Measurements from ENCODE around the gene SMYD3.

Gene SMYD3

DNA sequence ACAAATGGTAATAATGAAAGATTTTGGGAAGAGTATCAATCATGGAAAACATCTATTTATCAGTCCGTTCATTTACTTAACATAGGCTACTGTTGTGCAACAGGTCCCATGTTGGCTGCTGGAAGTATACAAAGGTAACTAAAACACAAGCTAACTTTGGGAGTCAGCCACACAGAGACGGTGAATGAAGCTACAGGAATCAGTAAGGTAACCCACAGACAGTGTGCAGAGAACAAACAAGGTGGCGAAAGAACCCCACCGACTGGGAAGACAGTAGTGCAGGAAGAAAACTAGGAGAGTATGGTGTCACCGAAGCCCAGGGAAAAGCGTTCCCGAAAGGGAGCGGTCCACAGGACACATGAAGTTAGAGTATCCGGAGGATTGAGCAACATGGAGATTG, 342.3 kb downstream of the SMYD3 start:
- no peak for DNase-seq

DNA sequence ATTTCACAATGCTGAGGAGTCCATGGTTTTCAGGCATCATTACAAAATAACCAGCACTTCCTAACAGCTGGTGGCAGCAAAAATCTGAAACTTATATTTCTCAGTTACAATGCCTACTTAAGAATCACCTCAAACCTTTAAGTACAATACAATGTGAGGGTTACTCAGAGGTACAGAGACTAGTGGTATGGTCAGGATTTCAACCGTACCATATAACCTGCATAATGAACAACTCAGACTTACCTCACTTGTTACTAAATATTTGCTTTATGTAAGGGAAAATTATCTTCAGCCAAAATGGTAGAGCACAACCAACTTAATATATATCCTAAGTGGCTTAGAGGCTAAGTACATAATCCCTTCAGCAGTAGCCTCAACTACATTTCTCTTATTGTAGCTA, 344.5 kb downstream of the SMYD3 start:
- DNase-seq: no peak

DNA sequence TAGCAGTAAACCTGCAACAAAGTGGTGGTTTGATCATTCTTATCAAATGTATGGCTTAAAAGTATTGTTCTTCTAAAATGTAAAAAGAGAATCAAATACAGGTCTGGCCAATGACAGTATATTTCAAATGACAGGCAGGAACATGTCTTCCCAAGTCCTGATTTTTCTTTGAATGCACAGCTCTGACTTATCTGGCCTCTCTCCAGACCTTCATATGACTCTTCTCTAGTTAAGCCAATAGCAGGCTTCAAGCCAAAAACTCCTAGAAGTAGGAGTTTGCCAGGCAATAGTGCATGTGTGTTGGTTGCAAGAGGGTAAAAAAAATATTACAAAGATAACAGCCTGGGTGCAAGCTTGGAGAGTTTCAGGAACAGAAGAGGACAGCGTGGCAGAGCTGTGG, 345.5 kb downstream of the SMYD3 start:
- DNase-seq: peak; percentile 75

DNA sequence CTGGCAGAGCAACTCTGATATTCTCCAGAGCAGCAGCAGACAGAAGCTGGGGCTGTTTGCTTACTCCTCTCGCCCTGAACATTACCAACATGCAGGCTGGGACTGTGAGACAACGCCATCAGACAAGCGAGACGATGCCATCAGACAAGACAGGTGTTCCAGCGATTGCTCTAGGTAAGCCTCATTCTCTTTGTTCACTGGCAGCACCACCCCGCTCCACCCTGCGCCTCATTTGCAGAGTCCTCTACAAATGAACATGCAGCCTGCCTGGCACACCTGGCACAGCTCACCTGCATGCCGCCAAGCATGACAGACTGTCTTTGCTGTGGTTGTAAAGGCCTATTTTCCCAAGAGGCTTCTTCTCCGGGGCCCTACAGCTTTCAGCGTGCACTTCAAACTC, 346.2 kb downstream of the SMYD3 start:
- DNase-seq: no peak

DNA sequence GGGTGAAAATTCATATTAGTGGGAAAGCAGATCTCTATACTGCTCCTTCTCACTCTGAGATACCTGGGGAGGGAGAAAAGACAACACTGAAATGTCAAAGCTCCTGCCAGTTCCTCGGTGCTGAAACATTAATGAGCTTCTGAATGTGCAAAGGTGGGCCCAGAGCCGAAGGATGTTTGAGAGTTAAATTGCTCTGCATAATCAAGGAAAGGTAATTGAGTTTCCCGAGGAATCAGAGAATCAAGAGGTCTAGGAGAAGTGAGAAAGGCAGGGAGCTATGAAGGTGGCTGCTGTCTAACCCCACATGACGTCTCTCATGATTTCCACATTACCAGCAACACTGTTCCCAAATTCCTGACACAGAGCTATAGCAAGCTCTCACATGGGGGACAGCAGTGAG, 346.7 kb downstream of the SMYD3 start:
- DNase-seq: no peak

DNA sequence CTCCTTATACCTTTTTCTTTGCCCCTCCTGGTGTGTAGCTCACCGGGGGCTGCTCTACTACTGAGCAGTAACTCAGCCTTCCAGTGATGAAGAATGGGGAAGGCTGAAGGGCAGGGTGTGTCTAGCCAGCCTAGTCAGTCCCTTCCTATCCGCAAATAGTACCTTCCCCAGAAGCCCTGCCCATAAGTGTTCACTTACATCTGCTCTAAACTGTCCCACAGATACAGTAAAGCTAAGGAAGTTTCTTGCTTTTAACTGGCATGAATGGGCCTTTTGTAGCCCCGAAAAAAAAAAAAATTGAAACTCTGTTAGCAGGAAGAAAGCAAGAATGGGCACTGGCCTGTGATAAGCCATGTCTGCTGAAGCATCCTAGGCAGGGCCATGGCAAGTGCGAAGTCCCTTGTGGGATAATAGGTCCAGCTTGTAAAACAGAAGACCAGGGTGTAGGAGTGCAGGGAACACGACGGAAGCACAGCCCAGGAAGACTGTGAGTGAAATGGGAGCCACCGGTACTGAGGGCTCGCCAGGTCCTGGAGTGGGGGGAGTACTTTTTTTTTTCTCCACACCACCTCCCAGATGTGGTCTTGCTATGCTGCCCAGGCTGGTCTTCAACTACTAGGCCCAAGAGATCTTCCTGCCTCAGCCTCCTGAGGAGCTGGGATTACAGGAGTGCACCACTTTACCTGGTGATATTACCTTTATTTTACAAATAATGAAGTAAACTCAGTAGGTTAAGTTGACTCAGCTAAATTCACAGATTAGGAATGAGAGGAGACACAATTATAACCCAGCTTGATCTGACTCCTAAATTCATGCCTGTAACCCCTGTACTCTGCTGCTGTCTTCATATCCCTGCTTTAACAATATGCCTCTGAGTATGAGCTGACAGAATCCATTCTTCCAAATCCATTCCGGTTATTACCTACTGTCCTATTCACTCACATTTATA, 347.5 kb downstream of the SMYD3 start:
- DNase-seq: no peak

DNA sequence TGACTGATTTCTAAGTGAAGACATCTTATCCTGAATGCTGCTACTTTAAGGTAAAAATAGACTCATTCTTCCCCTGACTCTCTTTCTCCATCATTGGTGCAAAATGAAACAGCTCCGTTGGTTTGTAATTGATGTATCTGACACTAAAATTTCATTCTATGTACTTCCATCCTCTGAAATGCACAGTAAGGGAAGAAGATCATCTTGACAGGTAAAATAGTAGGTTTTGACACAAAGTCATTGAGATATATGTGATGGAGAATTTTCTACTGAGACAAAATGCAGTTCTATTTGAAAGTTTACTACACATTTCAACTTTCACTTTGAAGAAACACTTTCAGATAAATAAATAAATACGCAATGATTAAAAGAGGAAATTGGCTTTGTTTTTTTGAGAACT, 348.9 kb downstream of the SMYD3 start:
- no peak for DNase-seq

DNA sequence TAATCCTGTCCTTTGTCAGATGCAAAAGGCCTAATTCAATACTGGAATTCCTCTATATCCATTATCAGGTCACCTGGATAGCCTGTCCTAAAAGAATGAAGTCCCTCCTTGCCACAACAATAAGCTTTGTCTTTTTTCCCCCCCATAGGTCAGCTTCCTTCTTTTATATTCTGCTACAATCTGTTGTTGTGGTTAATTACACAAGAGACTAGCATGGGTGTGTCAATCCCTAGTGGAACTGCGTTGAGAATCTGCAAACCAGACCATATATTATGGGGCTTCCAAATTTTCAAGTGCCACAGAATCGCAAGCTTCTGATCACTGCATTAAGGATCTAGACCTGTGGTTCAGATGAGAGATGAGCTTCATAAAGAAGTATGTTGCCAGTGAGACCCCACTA, 349.6 kb downstream of the SMYD3 start:
- no peak for DNase-seq

DNA sequence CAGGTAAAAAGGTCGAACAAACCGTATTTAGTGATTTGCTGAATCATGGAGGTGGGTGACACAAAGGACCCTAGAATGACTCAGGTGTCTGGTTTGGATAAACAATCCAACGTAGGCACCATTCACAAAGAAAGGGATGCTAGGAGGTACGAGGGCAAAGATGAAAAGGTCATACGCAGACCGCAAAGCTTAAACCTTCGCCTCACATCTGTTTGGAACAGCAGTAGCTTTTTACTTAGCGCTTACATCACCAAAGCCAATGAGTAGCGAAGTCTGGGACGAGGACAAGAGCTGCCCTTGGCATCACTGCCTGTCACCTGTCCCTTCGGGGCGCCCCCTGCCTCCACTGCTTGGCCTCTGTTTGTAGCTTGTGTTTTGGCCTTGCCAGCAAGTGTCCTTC, 350.2 kb downstream of the SMYD3 start:
- DNase-seq: no peak

DNA sequence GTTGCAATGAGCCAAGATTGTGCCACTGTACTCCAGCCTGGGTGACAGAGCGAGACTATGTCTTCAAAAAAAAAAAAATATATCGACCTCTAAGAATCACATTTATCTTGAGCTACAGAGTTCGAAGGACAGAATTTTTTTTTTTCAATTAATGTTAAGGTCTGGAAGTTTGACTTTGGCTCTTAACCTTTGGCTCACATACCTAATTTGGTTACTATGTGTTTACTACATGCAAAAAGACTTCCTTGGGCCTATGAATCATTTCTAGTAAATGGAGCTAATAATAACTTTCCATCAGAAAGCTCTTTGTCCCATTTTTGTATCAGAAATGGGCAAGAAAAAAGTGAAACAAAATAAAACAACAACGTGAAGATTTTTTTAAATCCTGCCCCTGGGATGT, 351.2 kb downstream of the SMYD3 start:
- DNase-seq: peak; percentile 90

DNA sequence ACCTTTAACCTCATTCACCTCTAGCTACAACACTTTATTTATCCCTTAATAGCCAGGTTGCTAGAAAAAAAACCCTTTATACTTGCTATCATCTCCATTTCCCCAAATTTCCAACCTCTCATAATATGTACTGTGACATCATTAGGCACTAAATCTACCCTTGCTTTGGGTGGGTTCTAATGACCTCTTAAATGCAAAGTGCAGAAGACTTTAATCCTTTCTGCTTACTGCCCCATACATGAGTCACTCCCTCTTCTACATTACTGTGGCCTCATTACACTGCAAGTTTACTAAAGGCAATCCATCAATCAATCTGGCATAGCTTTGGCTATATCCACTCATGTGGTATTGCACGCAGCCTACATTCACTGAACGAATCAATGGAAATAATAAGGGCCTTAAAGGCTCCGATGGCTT, 353.3 kb downstream of the SMYD3 start:
- peak; percentile 60 for DNase-seq

DNA sequence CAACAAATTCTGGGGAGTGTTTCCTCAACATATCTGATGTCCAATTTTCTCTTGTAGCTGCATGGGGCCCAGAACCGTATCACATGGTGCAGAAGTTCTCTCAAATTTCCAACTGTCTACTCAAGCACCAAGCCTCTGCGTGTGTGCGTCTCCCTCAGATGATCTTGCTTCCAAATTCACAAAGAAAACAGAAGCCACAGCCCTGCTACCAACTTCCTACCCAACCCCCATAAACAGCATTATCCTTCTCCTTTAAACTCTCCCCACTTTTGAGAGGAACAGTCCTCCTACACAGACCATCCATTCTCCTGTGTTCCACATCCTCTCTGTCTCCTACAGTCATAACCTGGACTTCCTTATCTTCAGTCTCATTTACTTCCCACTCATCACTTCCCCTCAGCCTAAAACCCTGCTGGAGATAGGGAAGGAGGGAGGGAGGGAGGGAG, 354.1 kb downstream of the SMYD3 start:
- DNase-seq: no peak

DNA sequence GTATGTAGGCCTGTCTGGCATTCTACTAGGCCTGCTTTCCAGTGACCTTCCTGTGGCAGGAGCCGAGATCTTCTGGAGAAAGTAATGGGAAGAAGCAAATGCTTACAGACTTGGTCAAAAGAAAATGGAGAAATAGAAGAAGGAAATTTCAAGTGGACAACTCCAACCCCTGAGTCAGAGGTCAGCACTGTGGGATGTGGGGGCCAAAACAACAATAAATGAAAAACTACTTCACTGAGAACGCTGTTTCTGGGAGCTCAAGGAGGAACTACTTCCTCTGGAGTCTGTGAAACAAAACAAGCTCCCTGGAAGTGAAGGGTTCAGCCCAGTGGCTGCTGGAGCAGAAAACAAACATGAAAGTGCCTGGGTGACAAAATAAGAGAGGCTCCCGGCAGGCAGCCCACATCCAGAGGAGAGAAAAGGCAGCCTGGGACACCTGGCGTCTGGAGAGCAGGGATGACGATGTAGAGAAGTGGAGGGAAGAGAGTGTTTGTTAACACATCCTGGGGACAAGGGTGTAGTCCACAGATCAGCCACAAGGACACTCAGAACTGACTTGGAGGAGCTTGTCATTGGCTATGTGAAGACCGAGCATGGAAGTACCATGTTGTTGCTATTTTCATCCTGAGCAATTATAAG, 355.2 kb downstream of the SMYD3 start:
- no peak for DNase-seq

DNA sequence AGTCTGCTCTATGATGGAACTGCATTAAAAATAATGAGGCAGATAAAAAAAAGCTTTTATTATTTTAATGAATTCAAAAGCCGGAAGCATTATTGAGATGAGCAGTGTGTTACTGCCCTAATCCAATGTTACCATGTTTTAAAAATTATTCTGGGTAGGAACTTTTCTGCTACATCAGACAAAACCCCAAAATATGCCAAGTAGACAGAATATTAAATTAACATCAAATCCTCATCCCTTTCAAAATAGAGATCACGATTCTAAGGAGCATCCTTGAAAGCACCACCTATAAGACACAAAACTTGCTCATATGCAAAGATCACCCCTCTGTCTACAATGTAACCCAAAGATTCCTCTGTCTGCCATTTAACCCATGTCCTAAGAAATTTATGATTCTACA, 357.5 kb downstream of the SMYD3 start:
- DNase-seq: no peak

DNA sequence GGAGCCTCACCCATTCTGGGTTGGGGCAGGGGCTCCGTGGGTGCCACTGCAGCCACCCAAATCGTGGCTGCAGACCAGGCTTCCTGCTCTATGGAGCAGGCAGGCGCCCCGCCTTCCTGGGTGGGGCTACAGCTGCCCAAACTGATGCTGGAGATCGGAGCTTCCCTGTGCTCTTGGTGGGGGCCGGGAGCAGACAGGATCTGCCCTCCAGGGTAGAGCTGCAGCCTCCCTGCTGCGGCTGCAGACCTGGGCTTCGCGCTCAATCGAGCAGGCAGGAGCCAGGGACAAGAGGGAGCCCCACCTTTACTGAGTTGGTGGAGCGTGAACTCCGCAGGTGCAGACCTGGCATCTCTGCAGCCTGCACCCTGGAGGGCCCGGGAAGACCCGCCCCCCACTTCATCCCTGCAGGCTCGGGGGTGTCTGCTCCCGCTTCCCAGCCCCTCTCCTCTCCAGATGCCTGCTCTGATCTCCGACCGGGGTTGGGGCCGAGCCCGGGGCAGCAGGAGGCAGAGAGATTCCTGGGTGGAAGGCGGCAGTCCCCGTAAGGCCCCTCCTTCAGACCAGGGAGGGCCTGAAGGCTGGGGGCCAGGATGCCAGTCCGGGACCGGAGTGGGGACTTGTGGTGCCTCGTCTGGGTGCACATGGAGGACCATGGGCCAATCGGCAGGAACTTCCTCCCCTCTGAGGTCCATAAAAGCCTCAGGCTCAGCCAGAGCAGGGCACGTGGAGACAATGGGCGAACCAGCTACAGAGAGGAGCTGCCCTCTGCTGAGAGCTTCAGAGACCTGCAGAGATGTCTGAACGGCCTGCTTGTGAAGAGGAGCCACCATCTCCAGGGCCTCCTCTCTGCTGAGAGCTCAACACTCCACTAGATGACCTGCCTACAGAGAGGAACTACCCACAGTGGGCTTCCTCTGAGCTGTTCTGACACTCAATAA, 359.3 kb downstream of the SMYD3 start:
- no peak for DNase-seq

DNA sequence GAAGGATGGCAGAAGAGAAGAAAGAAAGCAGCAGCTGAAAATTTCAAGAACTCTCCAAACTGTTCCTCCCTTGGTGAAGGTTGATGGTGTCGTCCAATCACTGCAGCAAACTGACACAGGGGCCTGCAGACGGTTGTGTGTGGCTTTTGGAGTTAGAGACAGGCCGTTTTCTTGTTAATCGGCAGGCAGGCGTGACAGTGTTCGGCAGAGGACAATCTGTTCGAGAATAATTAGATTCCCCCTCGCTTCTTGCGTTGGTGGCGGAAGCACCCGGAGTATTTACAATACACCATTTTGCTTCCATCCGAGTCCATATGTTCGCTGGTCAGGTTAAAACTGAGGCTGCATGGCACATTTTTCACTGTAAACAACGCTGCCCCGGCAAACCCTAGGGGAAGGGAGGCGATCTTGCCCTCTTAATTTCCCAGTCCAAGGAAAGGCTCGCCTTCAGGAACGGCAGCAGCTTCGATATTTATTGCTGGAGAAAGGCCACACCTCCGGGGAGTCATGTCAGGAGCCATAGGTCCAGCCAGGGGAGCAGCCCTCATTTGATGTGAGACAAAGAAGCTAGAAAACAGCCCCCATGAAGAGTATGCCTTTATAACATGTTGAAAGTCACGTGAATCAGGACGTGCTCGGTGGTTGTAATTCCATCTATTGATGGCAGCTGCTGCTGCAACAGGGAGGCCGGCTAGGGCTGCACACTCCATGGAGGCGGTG, 360.1 kb downstream of the SMYD3 start:
- DNase-seq: no peak

DNA sequence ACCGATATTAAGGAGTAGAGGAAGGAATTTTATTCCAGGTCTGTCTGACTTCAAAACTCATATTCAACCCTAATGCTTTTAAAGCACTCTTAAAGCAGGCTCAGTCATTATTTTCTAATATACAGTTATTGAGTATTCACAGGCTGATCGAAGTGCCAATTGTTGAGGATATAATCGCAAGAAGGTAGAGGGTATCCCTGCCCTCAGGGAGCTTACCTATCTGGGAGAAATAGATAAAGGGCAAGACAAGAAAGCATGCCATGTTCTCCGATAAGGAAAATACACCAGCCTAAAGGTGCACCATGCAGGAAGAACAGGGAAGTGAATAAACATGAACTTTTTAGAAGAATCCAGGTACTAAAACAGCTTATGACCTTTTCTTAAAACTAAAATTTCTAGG, 361.2 kb downstream of the SMYD3 start:
- no peak for DNase-seq

DNA sequence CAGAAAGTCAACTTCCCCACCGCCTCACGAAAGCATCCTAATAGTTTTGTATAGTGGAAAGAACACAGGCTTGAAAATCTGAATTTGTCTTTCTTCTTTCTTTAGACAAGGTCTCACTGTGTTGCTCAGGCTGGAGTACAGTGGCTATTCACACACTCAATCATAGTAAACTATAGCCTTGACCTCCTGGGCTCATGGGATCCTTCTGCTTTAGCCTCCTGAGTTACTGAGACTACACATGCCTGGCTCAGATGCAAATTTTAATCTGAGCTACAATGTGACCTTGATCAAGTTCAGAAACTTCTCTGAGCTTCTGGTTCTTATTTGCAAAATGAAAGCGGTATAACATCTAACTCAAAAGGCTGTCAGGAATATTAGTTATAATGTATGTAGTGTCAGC, 362.1 kb downstream of the SMYD3 start:
- no peak for DNase-seq

DNA sequence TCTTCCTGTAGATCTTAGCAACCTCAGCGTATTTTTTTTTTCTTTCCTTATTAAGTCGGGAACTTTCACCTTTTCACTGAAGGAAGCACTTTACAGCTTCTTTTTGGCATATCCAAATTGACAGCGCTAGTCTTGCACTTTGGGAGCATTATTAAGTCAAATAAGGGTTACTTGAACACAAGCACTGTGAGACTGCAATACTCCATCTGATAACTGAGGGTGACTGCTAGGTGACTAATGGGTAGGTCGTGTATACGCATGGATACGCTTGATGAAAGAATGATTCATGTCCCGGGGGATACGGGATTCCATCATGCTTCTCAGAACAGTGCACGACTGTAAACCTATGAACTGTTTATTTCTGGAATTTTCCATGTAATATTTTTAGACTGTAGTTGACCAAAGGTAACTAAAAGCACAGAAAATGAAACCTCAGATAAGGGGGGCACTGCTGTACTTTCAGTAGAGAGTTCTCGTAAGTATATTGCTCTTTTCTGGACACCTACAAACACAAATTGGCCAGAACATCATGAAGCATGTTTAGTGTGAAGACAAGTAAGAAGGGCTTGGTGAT, 364.7 kb downstream of the SMYD3 start:
- peak; percentile 90 for DNase-seq

DNA sequence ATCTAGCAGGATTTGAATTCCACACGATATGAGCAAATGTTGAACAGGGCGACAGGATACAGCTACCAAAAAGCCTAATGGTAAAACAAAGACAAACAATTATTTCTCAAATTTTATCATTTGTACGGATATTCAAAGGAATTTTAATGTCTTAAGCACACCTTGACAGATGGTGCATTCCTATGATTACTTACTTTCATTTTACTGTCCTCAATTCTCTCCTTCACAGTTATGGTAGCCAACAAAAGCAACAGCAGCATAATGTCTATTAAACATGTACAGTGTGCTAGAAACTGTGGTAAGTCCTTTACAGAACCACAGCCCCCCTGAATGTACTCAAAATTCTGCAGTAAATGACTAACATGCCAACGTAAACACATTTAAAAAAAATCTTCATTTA, 365.8 kb downstream of the SMYD3 start:
- DNase-seq: no peak

DNA sequence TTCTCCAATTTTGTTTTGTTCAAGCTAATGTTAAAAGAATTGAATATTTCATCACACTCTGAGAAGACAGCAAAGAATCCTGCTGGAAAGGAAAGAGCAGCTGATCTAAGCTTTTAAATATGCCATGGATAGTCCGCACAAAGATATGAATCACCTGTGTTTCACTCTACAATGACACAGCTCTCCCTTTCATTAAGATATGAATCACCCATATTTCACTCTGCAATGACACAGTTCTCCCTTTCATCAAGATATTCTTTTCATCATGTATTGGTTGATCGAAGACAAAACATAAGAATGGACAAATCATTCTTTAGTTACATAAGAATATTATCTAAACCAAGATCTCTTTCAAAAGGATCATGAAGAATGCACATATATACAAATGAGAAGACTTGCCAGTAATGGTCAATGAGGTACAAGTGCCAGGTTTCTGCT, 367.3 kb downstream of the SMYD3 start:
- DNase-seq: peak; percentile 95

DNA sequence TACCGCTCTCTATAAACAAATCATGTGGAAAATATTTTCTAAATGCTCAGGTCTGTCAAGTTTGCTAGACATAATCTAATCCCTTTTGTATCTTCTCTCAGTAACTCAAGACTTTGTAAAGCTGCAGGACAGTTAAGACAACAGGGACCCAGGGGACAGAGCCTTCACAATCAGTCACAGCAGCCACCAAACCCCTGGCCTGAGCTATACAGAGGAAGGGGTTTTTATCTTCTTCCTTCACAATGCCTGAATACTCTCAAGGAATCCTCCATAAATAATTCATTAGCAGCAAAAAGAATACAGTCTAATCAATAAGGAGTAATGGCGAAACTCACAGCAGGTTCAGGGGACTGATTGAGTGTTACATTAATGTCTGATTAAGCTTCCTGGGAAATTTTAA, 368.3 kb downstream of the SMYD3 start:
- no peak for DNase-seq

Data from HCEC 1CT (cell line).